Transverse colon (tissue), 4 donors: Measurements from ENCODE around the gene TRMT61A. TPM values are rescaled to one million over a fixed set of nuclear protein-coding genes. Genes with fewer than 3 reads are reported as not detected.
"Not testable (repeated sequence)": the region's sequence is repeated elsewhere in the genome, so short reads cannot be mapped to it uniquely, and the experiment has no call there.

Experiments used
- DNase-seq: peaks from one replicate; pipeline ENCODE4 v3.0.0-alpha.2; 2019
- H3K27ac ChIP-seq, 4 donors: fragments of 200-600 bp; sonication (generic); 2 replicates each; pipeline ENCODE4 v1.5.1; 2016 to 2018; ENCODE audit warnings: inconsistent platforms in 4 of 4
- H3K27me3 ChIP-seq: fragments of 200-600 bp; sonication (generic); 2 replicates; pipeline ENCODE4 v1.5.1; 2017; ENCODE audit warnings: inconsistent platforms
- H3K36me3 ChIP-seq, 4 donors: fragments of 200-600 bp; sonication (generic); 2 replicates each; pipeline ENCODE4 v1.5.1; 2017 to 2019; ENCODE audit warnings: inconsistent platforms in 4 of 4
- H3K4me1 ChIP-seq, 4 donors: fragments of 200-600 bp; sonication (generic); 2 replicates each; pipeline ENCODE4 v1.5.1; 2017 to 2020; ENCODE audit warnings: inconsistent platforms in 4 of 4
- H3K4me3 ChIP-seq, 4 donors: fragments of 200-600 bp; sonication (generic); 1 replicate in 1 of 4; 2 replicates in 3 of 4; pipeline versions ENCODE4 v1.5.1 to v1.6.1; 2017 to 2019; ENCODE audit warnings: inconsistent platforms in 4 of 4
- H3K9me3 ChIP-seq, 2 donors: fragments of 200-600 bp; sonication (generic); 2 replicates each; pipeline ENCODE4 v1.5.1; 2017 to 2019; ENCODE audit warnings: inconsistent platforms in 2 of 2
- EP300 ChIP-seq: sonication (generic); formaldehyde crosslinking; IDR thresholded peaks from one replicate; pipeline ENCODE4 v1.6.1; 2017; ENCODE audit warnings: antibody characterized with exemption, low read depth
- POLR2A ChIP-seq: fragments of 450-650 bp; IDR thresholded peaks from one replicate; pipeline ENCODE4 v1.6.1; 2016; ENCODE audit warnings: antibody characterized with exemption, mild to moderate bottlenecking, moderate library complexity
- POLR2AphosphoS5 ChIP-seq, 3 donors: sonication (generic); formaldehyde crosslinking; IDR thresholded peaks; one replicate each; pipeline ENCODE4 v1.6.1; 2016; ENCODE audit warnings: antibody characterized with exemption in 3 of 3
- WGBS, 2 donors: methylation state at CpG; one replicate each; pipeline ENCODE4 v1.1.5; 2018; ENCODE audit warnings: low coverage in 1 of 2; 5-methylcytosine and 5-hydroxymethylcytosine counted together
- in situ Hi-C, 4 donors: fragments of 200-750 bp; cut with MboI; loops; one replicate each; pipeline versions ENCODE4 v1.15.0 to v1.15.1; 2017; ENCODE audit warnings: low sequenced_read_pairs in 3 of 4, low pct_ligation_motif_present in 1 of 4, low pct_unique_long_range_greater_than_20kb in 1 of 4
- intact Hi-C: fragments of 100-400 bp; cut with DNase I; formaldehyde crosslinking; loops from one replicate; pipeline ENCODE4 v1.15.1; 2023; ENCODE audit warnings: low total_unique reads
- total RNA-seq, 4 donors: library from RNA; depleted of rRNA; stranded (reverse); fragments of >200 nt; gene quantifications; one replicate each; pipeline ENCODE4 v1.1.0, GENCODE V29; 2016
- TF ChIP-seq, protein P1 (sequence below), 5 experiments: fragments of 200-600 bp in 3 of 5; fragments of 450-650 bp in 2 of 5; sonication (generic) in 3 of 5; IDR thresholded peaks; 1 replicate in 2 of 5; 2 replicates in 3 of 5; pipeline ENCODE4 v1.5.1; 2016 to 2017; ENCODE audit warnings: antibody characterized with exemption in 5 of 5, inconsistent platforms in 3 of 5, mild to moderate bottlenecking in 2 of 5, moderate library complexity in 1 of 5

TRMT61A gene
- total RNA-seq, 4 donors from 2014 or later: 12.2 to 38.2 (median 14.1) TPM

DNA sequence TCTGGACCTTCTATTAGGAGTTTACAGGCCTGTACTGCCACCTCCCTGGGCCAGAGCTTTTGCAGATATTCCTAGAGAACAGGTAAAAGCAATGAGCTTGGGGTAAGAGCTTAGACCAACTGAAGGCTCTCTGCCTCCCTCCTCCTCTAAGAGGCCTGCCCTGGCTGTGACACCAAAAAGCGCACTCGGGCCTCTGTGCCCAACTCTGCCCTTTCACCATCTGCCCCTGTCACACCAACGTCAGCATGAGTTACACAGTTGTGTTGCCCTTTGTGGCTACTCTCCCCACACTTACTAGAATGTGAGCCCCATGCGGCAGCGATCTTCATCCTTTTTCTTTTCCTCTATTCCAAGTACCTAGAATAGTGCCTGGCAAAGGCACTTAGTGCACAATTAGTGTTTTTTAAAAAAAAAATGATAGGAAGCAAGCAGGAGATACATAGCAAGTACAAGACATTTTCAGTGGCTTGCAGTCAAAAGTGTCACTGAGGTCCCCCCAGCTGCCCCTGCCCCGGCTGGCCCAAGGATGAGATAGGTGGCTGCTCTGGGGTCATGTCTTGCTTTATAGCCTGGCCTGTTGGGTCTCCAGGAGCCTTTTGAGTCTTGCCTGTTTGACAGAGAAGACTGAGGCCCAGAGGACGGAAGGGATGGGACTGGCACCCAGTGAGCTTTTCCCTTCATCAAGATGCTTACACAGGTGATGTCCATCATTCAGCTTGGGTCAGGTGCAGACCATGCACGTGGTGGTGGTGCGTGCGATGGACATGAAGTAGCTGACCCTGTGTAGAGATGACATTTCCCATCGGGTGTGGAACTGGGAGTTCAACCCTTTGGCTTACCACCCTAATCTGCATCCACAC, 18.9 kb upstream of the TRMT61A start:
- intact Hi-C loops (no loop called here), in situ Hi-C loops (loop anchor here in 1 of 4 donors (10.0 kb wide), 1 partner anchor 45 kb away; no protein-coding TSS in a partner anchor)
- TF ChIP-seq, protein P1, sequence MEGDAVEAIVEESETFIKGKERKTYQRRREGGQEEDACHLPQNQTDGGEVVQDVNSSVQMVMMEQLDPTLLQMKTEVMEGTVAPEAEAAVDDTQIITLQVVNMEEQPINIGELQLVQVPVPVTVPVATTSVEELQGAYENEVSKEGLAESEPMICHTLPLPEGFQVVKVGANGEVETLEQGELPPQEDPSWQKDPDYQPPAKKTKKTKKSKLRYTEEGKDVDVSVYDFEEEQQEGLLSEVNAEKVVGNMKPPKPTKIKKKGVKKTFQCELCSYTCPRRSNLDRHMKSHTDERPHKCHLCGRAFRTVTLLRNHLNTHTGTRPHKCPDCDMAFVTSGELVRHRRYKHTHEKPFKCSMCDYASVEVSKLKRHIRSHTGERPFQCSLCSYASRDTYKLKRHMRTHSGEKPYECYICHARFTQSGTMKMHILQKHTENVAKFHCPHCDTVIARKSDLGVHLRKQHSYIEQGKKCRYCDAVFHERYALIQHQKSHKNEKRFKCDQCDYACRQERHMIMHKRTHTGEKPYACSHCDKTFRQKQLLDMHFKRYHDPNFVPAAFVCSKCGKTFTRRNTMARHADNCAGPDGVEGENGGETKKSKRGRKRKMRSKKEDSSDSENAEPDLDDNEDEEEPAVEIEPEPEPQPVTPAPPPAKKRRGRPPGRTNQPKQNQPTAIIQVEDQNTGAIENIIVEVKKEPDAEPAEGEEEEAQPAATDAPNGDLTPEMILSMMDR (IDR thresholded peaks at IDR 0.05): no peak
- no peak for TF ChIP-seq POLR2A
- TF ChIP-seq EP300: no peak
- TF ChIP-seq POLR2AphosphoS5 (IDR thresholded peaks at IDR 0.05): no peak
- peaks cover 10 to 19% (median 15%) of the 10 kb centered on the region in 4 donors for H3K4me1 ChIP-seq
- DNase-seq: no peak
- H3K27ac ChIP-seq: no peak overlapping the region
- no peak overlapping the region for H3K4me3 ChIP-seq
- H3K36me3 ChIP-seq: peaks cover 0 to 5% (median 0%) of the 10 kb centered on the region in 4 donors
- no peaks in the 10 kb centered on the region for H3K27me3 ChIP-seq
- WGBS, 2 donors: 94 to 100% methylated on average over 1 to 11 of the region's 11 CpGs
- H3K9me3 ChIP-seq: no peaks in the 10 kb centered on the region

GRCh38 chr14:103510724-103511693, 18.0 kb upstream of the TRMT61A start:
- in situ Hi-C loops (no loop called here), intact Hi-C loops (no loop called here)
- DNase-seq: no peak
- no peaks in the 10 kb centered on the region for H3K27me3 ChIP-seq
- no peak overlapping the region for H3K4me3 ChIP-seq
- 88 to 96% methylated on average over 5 to 26 of the region's 26 CpGs for WGBS, 2 donors
- no peaks in the 10 kb centered on the region for H3K9me3 ChIP-seq
- H3K36me3 ChIP-seq: no peaks in the 10 kb centered on the region
- no peak overlapping the region for H3K27ac ChIP-seq
- peaks cover 10 to 19% (median 15%) of the 10 kb centered on the region in 4 donors for H3K4me1 ChIP-seq
- TF ChIP-seq, protein P1 (IDR thresholded peaks at IDR 0.05): no peak
- TF ChIP-seq EP300 (no peak), POLR2AphosphoS5 (IDR thresholded peaks at IDR 0.05) (no peak), POLR2A (no peak)

GRCh38 chr14:103512180-103512579, 16.8 kb upstream of the TRMT61A start:
- 72 to 94% methylated on average over 2 to 8 of the region's 8 CpGs for WGBS, 2 donors
- H3K4me3 ChIP-seq, DNase-seq, intact Hi-C loops, H3K27me3 ChIP-seq, H3K36me3 ChIP-seq, H3K9me3 ChIP-seq, in situ Hi-C loops: not testable (repeated sequence)
- Histone ChIP-seq H3K4me1 (peaks cover 10 to 19% (median 15%) of the 10 kb centered on the region in 4 donors), H3K27ac (peak overlapping the region; percentile 73 to 79 (median 76))

DNA sequence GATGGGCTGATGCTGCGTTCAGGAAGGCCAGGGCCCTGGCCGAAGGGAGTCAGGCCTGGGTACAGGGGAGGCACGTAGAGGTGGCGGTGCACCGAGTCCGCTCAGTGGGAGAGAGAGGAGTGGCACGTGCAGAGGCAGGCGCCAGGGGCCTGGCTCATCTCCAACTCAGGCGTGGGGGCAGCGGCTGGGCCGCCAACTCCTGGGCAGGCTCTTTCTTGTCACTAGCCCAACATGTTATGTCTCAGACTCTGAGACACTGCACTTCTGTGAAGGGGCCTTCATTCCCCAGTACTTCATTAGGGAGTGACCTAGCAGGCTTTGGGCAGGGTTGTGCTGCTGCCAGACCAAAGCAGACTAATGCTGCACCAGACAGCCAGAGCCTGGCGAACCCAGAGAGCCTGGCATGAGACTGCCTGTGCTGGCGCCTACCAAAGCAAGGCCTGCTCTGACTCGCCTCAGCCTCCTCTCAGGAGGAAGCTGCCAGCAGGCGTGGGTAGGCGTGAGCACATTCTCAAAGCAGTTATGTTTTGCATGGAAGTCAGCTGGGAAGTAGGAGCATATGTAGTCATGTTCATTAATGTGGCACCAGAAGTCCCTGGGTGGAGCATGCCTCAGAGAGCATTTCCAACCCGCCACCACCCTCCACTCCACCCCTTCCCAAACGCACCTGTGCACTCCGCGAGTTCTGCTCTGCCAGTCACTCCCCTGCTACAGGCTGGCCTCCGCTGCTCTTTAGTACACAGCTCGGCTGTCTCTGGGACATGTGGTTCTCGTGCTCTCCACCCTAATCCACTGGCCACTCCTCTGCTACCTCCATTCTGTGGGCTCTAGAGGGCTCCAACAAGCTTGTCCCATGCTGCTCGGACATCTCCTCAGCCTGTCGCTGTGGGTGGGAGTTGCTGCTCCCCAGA, 16.0 kb upstream of the TRMT61A start:
- 50 to 51% methylated on average over 3 to 24 of the region's 25 CpGs for WGBS, 2 donors
- Histone ChIP-seq H3K4me1 (peaks cover 11 to 22% (median 18%) of the 10 kb centered on the region in 4 donors), H3K36me3 (no peaks in the 10 kb centered on the region), H3K27me3 (no peaks in the 10 kb centered on the region), H3K4me3 (no peak overlapping the region), H3K27ac (peak overlapping the region; percentile 73 to 79 (median 76)), H3K9me3 (no peaks in the 10 kb centered on the region)
- peak; percentile 69 for DNase-seq
- intact Hi-C loops (no loop called here), in situ Hi-C loops (no loop called here)
- TF ChIP-seq POLR2AphosphoS5 (IDR thresholded peaks at IDR 0.05) (peak; percentile 8 to 9 (median 9)), POLR2A (peak; percentile 43)
- TF ChIP-seq, protein P1 (IDR thresholded peaks at IDR 0.05): no peak
